K562 (cell line): ENCODE data around the gene MMP15. TPM values are rescaled to one million over a fixed set of nuclear protein-coding genes. Genes with fewer than 3 reads are reported as not detected.

ENCODE experiments used
- ATAC-seq: fragments of 200-7000 bp; cut with Tn5 transposase; 3 replicates; pipeline ENCODE4 v1.9.1; 2020; ENCODE audit warnings: moderate library complexity
- BruUV-seq: library from RNA; stranded (reverse); fragments of 400-500 nt; replicated peaks from 2 replicates; lab custom pipeline; 2021; lab: Mats Ljungman, UMichigan
- CTCF ChIA-PET: fragments of 300-600 bp; formaldehyde crosslinking; extraction: SDS; loops from one replicate; lab custom pipeline; 2021; ENCODE audit warnings: low intra/inter-chr PET ratio; lab: Yijun Ruan, JAX
- POLR2A ChIA-PET: fragments of 300-600, 350-650 bp; sonication (Branson Sonifier 250); formaldehyde crosslinking; extraction: SDS; loops from one replicate; lab custom pipeline; 2021; ENCODE audit warnings: antibody characterized with exemption, inconsistent platforms; lab: Yijun Ruan, JAX
- DNase-seq, 4 experiments: peaks; one replicate each; pipeline versions ENCODE4 v3.0.0 to v3.0.0-alpha.2; 2011 to 2018; ENCODE audit warnings: low spot score in 3 of 4, mixed read lengths in 3 of 4; ENCODE audit errors: extremely low read depth in 1 of 4
- FAIRE-seq: peaks from 2 replicates; lab custom pipeline; 2011; peaks lifted over from hg19 to GRCh38; lab: Jason Lieb, UNC
- H2AFZ ChIP-seq: 2 replicates; pipeline ENCODE4 v1.6.0; 2011; ENCODE audit warnings: low read depth, low read length, control low read depth, inconsistent platforms
- H3K27ac ChIP-seq: fragments of 200-600 bp; 3 replicates; pipeline ENCODE4 v1.8.0; 2011; ENCODE audit warnings: low read depth, mild to moderate bottlenecking, control low read depth, inconsistent platforms, low read length, moderate library complexity, mixed read lengths; ENCODE audit errors: extremely low read depth
- H3K27me3 ChIP-seq, 2 experiments: fragments of 300-600 bp in 1 of 2; 2 replicates in 1 of 2; 3 replicates in 1 of 2; pipeline versions ENCODE4 v1.6.0 to v1.8.0; 2011; ENCODE audit warnings: inconsistent platforms in 2 of 2, low read length in 2 of 2, mild to moderate bottlenecking in 1 of 2, mixed read lengths in 1 of 2, moderate library complexity in 1 of 2; ENCODE audit not compliant: control insufficient read depth in 2 of 2, insufficient read depth in 2 of 2
- H3K36me3 ChIP-seq: fragments of 300-600 bp; 3 replicates; pipeline ENCODE4 v1.8.0; 2011; ENCODE audit warnings: mild to moderate bottlenecking, low read length, inconsistent platforms; ENCODE audit not compliant: control insufficient read depth, insufficient read depth
- H3K4me1 ChIP-seq, 2 experiments: fragments of 200-600 bp in 1 of 2; replicated peaks in 1 of 2; 2 replicates in 1 of 2; 3 replicates in 1 of 2; pipeline versions ENCODE4 v1.5.1 to v1.8.0; 2011; ENCODE audit warnings: inconsistent platforms in 2 of 2, low read length in 2 of 2, mild to moderate bottlenecking in 1 of 2, mixed read lengths in 1 of 2, moderate library complexity in 1 of 2; ENCODE audit not compliant: control insufficient read depth in 2 of 2, insufficient read depth in 2 of 2
- H3K4me2 ChIP-seq: 2 replicates; pipeline ENCODE4 v1.6.1; 2011; ENCODE audit warnings: low read length, control low read depth, inconsistent platforms, mixed read lengths; ENCODE audit not compliant: insufficient read depth
- H3K4me3 ChIP-seq: fragments of 200-600 bp; sonication (generic), shearing (Covaris generic); 2 replicates; pipeline ENCODE4 v1.5.1; 2016; ENCODE audit warnings: control low read depth, inconsistent platforms
- H3K79me2 ChIP-seq: fragments of 200-600 bp; 3 replicates; pipeline ENCODE4 v1.8.0; 2011; ENCODE audit warnings: low read length, inconsistent platforms; ENCODE audit not compliant: control insufficient read depth, insufficient read depth
- H3K9ac ChIP-seq, 2 experiments: 2 replicates each; pipeline versions ENCODE4 v1.6.0 to v1.6.1; 2011; ENCODE audit warnings: low read depth in 2 of 2, low read length in 2 of 2, control low read depth in 1 of 2, inconsistent platforms in 1 of 2, mild to moderate bottlenecking in 1 of 2, mixed read lengths in 1 of 2; ENCODE audit not compliant: insufficient read depth in 1 of 2
- H3K9me1 ChIP-seq: one replicate; pipeline ENCODE4 v1.6.0; 2011; ENCODE audit warnings: inconsistent platforms, mild to moderate bottlenecking, low read length, moderate library complexity; ENCODE audit not compliant: control insufficient read depth, insufficient read depth
- H3K9me3 ChIP-seq: replicated peaks from 2 replicates; pipeline ENCODE4 v1.5.1; 2011; ENCODE audit warnings: low read depth, low read length, inconsistent platforms; ENCODE audit not compliant: control insufficient read depth, insufficient read depth
- H4K20me1 ChIP-seq: replicated peaks from 2 replicates; pipeline ENCODE4 v1.6.1; 2011; ENCODE audit warnings: low read length, inconsistent platforms, mixed read lengths; ENCODE audit not compliant: control insufficient read depth, insufficient read depth
- CGGBP1 ChIP-seq: fragments of 250-450 bp; sonication (Bioruptor Pico); IDR thresholded peaks from 2 replicates; pipeline ENCODE4 v1.9.0; 2021; ENCODE audit warnings: mild to moderate bottlenecking
- SIN3B ChIP-seq: fragments of 450-650 bp; IDR thresholded peaks from 2 replicates; pipeline ENCODE4 v1.6.1; 2017; ENCODE audit warnings: low read depth, mild to moderate bottlenecking, moderate library complexity
- ZNF324 ChIP-seq: fragments of 250-450 bp; sonication (Bioruptor Pico); IDR thresholded peaks from 2 replicates; pipeline ENCODE4 v1.4.0; 2020; ENCODE audit warnings: mild to moderate bottlenecking
- ZZZ3 ChIP-seq: fragments of 450-650 bp; IDR thresholded peaks from 2 replicates; pipeline ENCODE4 v1.6.1; 2016; ENCODE audit warnings: antibody characterized with exemption, mild to moderate bottlenecking, moderate library complexity
- WGBS: fragments of 100-300 bp; shearing (Covaris generic); methylation state at CpG from one replicate; pipeline ENCODE4 v1.1.6; 2016; ENCODE audit warnings: low coverage, mixed read lengths; ENCODE audit not compliant: insufficient coverage; ENCODE audit errors: missing lambda C conversion rate; 5-methylcytosine and 5-hydroxymethylcytosine counted together
- in situ Hi-C: fragments of 300-500 bp; cut with MboI; formaldehyde crosslinking; loops from 4 replicates; pipeline ENCODE4 v1.15.0; 2018; ENCODE audit warnings: inconsistent platforms, mixed read lengths
- intact Hi-C: fragments of 100-400 bp; cut with micrococcal nuclease; formaldehyde crosslinking; loops from 2 replicates; pipeline ENCODE4 v1.14.2; 2022
- polyA plus RNA-seq, 8 experiments: library from polyadenylated mRNA; depleted of rRNA in 4 of 8; stranded (reverse) in 5 of 8; unstranded in 3 of 8; fragments of >200 nt; fragmentation: Nextera tagmentation in 2 of 8; fragmentation: Illumina TruSeq in 1 of 8; extraction: Ambion mirVana in 2 of 8; extraction: Trizol in 1 of 8; gene quantifications; 2 replicates each; pipeline versions ENCODE4 v1.2.1 to v1.2.3, GENCODE V29; 2011 to 2014; ENCODE audit warnings: inconsistent platforms in 1 of 8, missing spikeins in 1 of 8
- total RNA-seq, 7 experiments: library from RNA; depleted of rRNA in 6 of 7; stranded (reverse); fragments of >200 nt in 6 of 7; fragmentation: Illumina TruSeq in 2 of 7; extraction: Trizol in 2 of 7; gene quantifications; 2 replicates each; pipeline versions ENCODE4 v1.2.1 to v1.2.3, GENCODE V29; 2011 to 2021; ENCODE audit warnings: low replicate concordance in 1 of 7

MMP15 gene
- total and polyA plus RNA-seq, 9 of the 15 experiments (the other 6 are each of a cell fraction or from before 2014, with no cell fraction given): 0.01 to 20.4 (median 5.5) TPM

GRCh38 chr16:58029410-58029809 lies 3.9 kb downstream of the MMP15 start (continued):
- no peak for TF ChIP-seq CGGBP1 (CRISPR knock-in tag)
- TF ChIP-seq ZNF324 (CRISPR knock-in tag): no peak

- Histone ChIP-seq H3K4me2 (no peak overlapping the region), H3K27me3 (no peaks in the 10 kb centered on the region), H3K9me1 (peaks cover 12% of the 10 kb centered on the region), H3K9ac (no peak overlapping the region), H3K9me3 (no peaks in the 10 kb centered on the region), H3K36me3 (no peaks in the 10 kb centered on the region), H4K20me1 (peaks cover 14% of the 10 kb centered on the region), H3K4me1 (peaks cover 28 to 72% of the 10 kb centered on the region in 2 experiments), H3K27ac (no peak overlapping the region), H2AFZ (no peak overlapping the region), H3K4me3 (no peak overlapping the region), H3K79me2 (peaks cover 21% of the 10 kb centered on the region; the same call in 2 of the 3 replicates)
- in situ Hi-C loops (loop anchor here (5.0 kb wide), 1 partner anchor 87 kb away; no protein-coding TSS in a partner anchor), intact Hi-C loops (no loop called here)
- no peak for ATAC-seq
- ChIA-PET CTCF (no interaction called here), POLR2A (no interaction called here)
- no TSS peak for BruUV-seq
- WGBS: 85% methylated on average over 11 of the region's 11 CpGs
- DNase-seq: no peak
- FAIRE-seq: no peak
- TF ChIP-seq SIN3B (no peak), ZZZ3 (no peak)
These were observed 4.7 kb downstream of the MMP15 start for GRCh38 chr16:58030136-58030840.
